ENCODE data around the gene POU4F2.

POU4F2 gene

GRCh38 chr4:146638786-146639505 lies at the start of gene POU4F2:
TSS of gene POU4F2 (plus strand) at chr4:146638893. CDS start at chr4:146639141, 248 bp downstream.
- FAIRE-seq: no peak

- FAIRE-seq: no peak
These were observed 47.9 kb upstream of the POU4F2 start for GRCh38 chr4:146590801-146591200.

- FAIRE-seq: no peak
These were observed 46.7 kb upstream of the POU4F2 start for GRCh38 chr4:146592019-146592418.

- no peak for FAIRE-seq
These were observed 5.8 kb upstream of the POU4F2 start for GRCh38 chr4:146632770-146633470.

- FAIRE-seq: no peak
These were observed 5.3 kb upstream of the POU4F2 start for GRCh38 chr4:146633471-146633800.

- no peak for FAIRE-seq
These were observed 3.9 kb upstream of the POU4F2 start for GRCh38 chr4:146634825-146635224.

- no peak for FAIRE-seq
These were observed 916 bp upstream of the POU4F2 start for GRCh38 chr4:146637621-146638332.

- no peak for FAIRE-seq
These were observed 334 bp upstream of the POU4F2 start for GRCh38 chr4:146638333-146638785.

- no peak for FAIRE-seq
These were observed 826 bp downstream of the POU4F2 start for GRCh38 chr4:146639506-146639932.

GRCh38 chr4:146640021-146640464 lies 1.4 kb downstream of the POU4F2 start:
- no peak for FAIRE-seq

- FAIRE-seq: no peak
These were observed 1.9 kb downstream of the POU4F2 start for GRCh38 chr4:146640465-146641061.

- FAIRE-seq: no peak
These were observed 3.1 kb downstream of the POU4F2 start for GRCh38 chr4:146641762-146642161.

- no peak for FAIRE-seq
These were observed 5.2 kb downstream of the POU4F2 start for GRCh38 chr4:146643812-146644401.

- no peak for FAIRE-seq
These were observed 7.2 kb downstream of the POU4F2 start for GRCh38 chr4:146645921-146646320.

- FAIRE-seq: no peak
These were observed 8.1 kb downstream of the POU4F2 start for GRCh38 chr4:146646593-146647325.

- no peak for FAIRE-seq
These were observed 9.1 kb downstream of the POU4F2 start for GRCh38 chr4:146647615-146648460.

GRCh38 chr4:146648461-146648783 lies 9.7 kb downstream of the POU4F2 start:
- FAIRE-seq: no peak

GRCh38 chr4:146649232-146649631 lies 10.5 kb downstream of the POU4F2 start:
- no peak for FAIRE-seq

- no peak for FAIRE-seq
These were observed 11.3 kb downstream of the POU4F2 start for GRCh38 chr4:146650034-146650433.

- FAIRE-seq: no peak
These were observed 16.2 kb downstream of the POU4F2 start for GRCh38 chr4:146654687-146655520.
